DND-41 (cell line): ENCODE measurements around the gene LRRN2.

Experiments used
- EZH2 ChIP-seq: IDR thresholded peaks from 3 replicates; pipeline ENCODE4 v1.6.1; 2012; ENCODE audit warnings: borderline replicate concordance, low read depth, mild to moderate bottlenecking, moderate library complexity, low read length, inconsistent platforms; ENCODE audit not compliant: severe bottlenecking
- TF ChIP-seq, protein P1 (sequence below): IDR thresholded peaks from 2 replicates; pipeline ENCODE4 v1.5.1; 2012; ENCODE audit warnings: borderline replicate concordance, low read length, moderate library complexity, mild to moderate bottlenecking; ENCODE audit not compliant: poor library complexity, severe bottlenecking; ENCODE audit errors: extremely low read depth

DNA sequence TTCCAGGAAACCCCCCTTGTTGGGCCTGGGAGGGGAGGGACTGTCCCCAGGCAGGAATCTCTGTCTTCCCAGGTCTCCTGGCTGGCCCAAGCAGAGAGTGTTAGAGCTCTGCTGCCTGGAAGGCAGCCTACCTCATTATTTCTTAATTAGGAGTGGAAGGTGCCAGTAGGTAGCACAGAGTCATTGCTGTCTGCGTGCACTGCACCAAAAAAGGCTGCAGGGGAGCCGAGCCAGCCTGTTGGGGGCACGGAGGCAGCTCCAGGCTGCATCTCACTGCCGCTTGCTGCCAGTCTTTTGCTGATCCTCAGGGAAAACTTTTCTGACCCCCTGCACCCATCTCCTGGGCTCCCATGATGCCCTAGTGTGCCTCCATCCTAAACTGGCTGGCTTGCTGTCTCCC, 58.1 kb downstream of the LRRN2 start:
- TF ChIP-seq, protein P1, sequence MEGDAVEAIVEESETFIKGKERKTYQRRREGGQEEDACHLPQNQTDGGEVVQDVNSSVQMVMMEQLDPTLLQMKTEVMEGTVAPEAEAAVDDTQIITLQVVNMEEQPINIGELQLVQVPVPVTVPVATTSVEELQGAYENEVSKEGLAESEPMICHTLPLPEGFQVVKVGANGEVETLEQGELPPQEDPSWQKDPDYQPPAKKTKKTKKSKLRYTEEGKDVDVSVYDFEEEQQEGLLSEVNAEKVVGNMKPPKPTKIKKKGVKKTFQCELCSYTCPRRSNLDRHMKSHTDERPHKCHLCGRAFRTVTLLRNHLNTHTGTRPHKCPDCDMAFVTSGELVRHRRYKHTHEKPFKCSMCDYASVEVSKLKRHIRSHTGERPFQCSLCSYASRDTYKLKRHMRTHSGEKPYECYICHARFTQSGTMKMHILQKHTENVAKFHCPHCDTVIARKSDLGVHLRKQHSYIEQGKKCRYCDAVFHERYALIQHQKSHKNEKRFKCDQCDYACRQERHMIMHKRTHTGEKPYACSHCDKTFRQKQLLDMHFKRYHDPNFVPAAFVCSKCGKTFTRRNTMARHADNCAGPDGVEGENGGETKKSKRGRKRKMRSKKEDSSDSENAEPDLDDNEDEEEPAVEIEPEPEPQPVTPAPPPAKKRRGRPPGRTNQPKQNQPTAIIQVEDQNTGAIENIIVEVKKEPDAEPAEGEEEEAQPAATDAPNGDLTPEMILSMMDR: no peak
- TF ChIP-seq EZH2: no peak
